ENCODE data around the gene CGRRF1.
A peak's percentile ranks its signal among the peaks of the same experiment; 100 is the strongest.

Gene CGRRF1

GRCh38 chr14:54501480-54501879 lies 8.2 kb upstream of the CGRRF1 start:
- no peaks in the 10 kb centered on the region for H3K36me3 ChIP-seq (ENCODE audit: control insufficient read depth in 5 of 5, insufficient read depth in 5 of 5, low read length in 5 of 5)
- H3K27ac ChIP-seq (ENCODE audit: low read depth, low read length) = no peak overlapping the region
- no peaks in the 10 kb centered on the region for H3K4me1 ChIP-seq (ENCODE audit: control insufficient read depth in 5 of 5, insufficient read depth in 5 of 5, low read length in 5 of 5)
- peaks cover 0 to 3% (median 0%) of the 10 kb centered on the region in 5 donors for H3K27me3 ChIP-seq (ENCODE audit: control insufficient read depth in 5 of 5, insufficient read depth in 4 of 5, low read length in 5 of 5)
- no peaks in the 10 kb centered on the region for H3K9me3 ChIP-seq (ENCODE audit: control insufficient read depth in 5 of 5, low read length in 5 of 5)
- no peak overlapping the region for H3K9ac ChIP-seq (ENCODE audit: low read length in 5 of 5)
- H3K4me3 ChIP-seq (ENCODE audit: low read depth in 1 of 5, low read length in 5 of 5) = no peak overlapping the region

GRCh38 chr14:54502602-54503001 lies 7.1 kb upstream of the CGRRF1 start:
- Histone ChIP-seq H3K4me3 (ENCODE audit: low read depth in 1 of 5, low read length in 5 of 5) (no peak overlapping the region), H3K27me3 (ENCODE audit: control insufficient read depth in 5 of 5, insufficient read depth in 4 of 5, low read length in 5 of 5) (peaks cover 0 to 3% (median 0%) of the 10 kb centered on the region in 5 donors), H3K9ac (ENCODE audit: low read length in 5 of 5) (no peak overlapping the region), H3K36me3 (ENCODE audit: control insufficient read depth in 5 of 5, insufficient read depth in 5 of 5, low read length in 5 of 5) (no peaks in the 10 kb centered on the region), H3K9me3 (ENCODE audit: control insufficient read depth in 5 of 5, low read length in 5 of 5) (no peaks in the 10 kb centered on the region), H3K27ac (ENCODE audit: low read depth, low read length) (no peak overlapping the region), H3K4me1 (ENCODE audit: control insufficient read depth in 5 of 5, insufficient read depth in 5 of 5, low read length in 5 of 5) (no peaks in the 10 kb centered on the region)

GRCh38 chr14:54503486-54503885 lies 6.2 kb upstream of the CGRRF1 start:
- H3K4me1 ChIP-seq (ENCODE audit: control insufficient read depth in 5 of 5, insufficient read depth in 5 of 5, low read length in 5 of 5) = no peaks in the 10 kb centered on the region
- H3K36me3 ChIP-seq (ENCODE audit: control insufficient read depth in 5 of 5, insufficient read depth in 5 of 5, low read length in 5 of 5) = no peaks in the 10 kb centered on the region
- no peaks in the 10 kb centered on the region for H3K9me3 ChIP-seq (ENCODE audit: control insufficient read depth in 5 of 5, low read length in 5 of 5)
- peaks cover 0 to under 1% (median 0%) of the 10 kb centered on the region in 5 donors for H3K27me3 ChIP-seq (ENCODE audit: control insufficient read depth in 5 of 5, insufficient read depth in 4 of 5, low read length in 5 of 5)
- H3K4me3 ChIP-seq (ENCODE audit: low read depth in 1 of 5, low read length in 5 of 5) = no peak overlapping the region
- H3K27ac ChIP-seq (ENCODE audit: low read depth, low read length) = no peak overlapping the region
- H3K9ac ChIP-seq (ENCODE audit: low read length in 5 of 5) = no peak overlapping the region

GRCh38 chr14:54512393-54512792 lies 2.7 kb downstream of the CGRRF1 start:
- H3K4me1 ChIP-seq (ENCODE audit: control insufficient read depth in 5 of 5, insufficient read depth in 5 of 5, low read length in 5 of 5) = peaks cover 5 to 24% (median 20%) of the 10 kb centered on the region in 5 donors
- H3K9me3 ChIP-seq (ENCODE audit: control insufficient read depth in 5 of 5, low read length in 5 of 5) = peaks cover 0 to 8% (median 6%) of the 10 kb centered on the region in 5 donors
- H3K9ac ChIP-seq (ENCODE audit: low read length in 5 of 5) = no peak overlapping the region
- H3K36me3 ChIP-seq (ENCODE audit: control insufficient read depth in 5 of 5, insufficient read depth in 5 of 5, low read length in 5 of 5) = peaks cover 0 to 3% (median 0%) of the 10 kb centered on the region in 5 donors
- no peak overlapping the region for H3K4me3 ChIP-seq (ENCODE audit: low read depth in 1 of 5, low read length in 5 of 5)
- no peaks in the 10 kb centered on the region for H3K27me3 ChIP-seq (ENCODE audit: control insufficient read depth in 5 of 5, insufficient read depth in 4 of 5, low read length in 5 of 5)
- H3K27ac ChIP-seq (ENCODE audit: low read depth, low read length) = no peak overlapping the region

GRCh38 chr14:54515670-54516069 lies 6.0 kb downstream of the CGRRF1 start:
- no peak overlapping the region for H3K9ac ChIP-seq (ENCODE audit: low read length in 5 of 5)
- peaks cover 0 to 8% (median 6%) of the 10 kb centered on the region in 5 donors for H3K9me3 ChIP-seq (ENCODE audit: control insufficient read depth in 5 of 5, low read length in 5 of 5)
- H3K4me1 ChIP-seq (ENCODE audit: control insufficient read depth in 5 of 5, insufficient read depth in 5 of 5, low read length in 5 of 5) = peaks cover 3 to 16% (median 9%) of the 10 kb centered on the region in 5 donors
- H3K36me3 ChIP-seq (ENCODE audit: control insufficient read depth in 5 of 5, insufficient read depth in 5 of 5, low read length in 5 of 5) = peaks cover 0 to 3% (median 0%) of the 10 kb centered on the region in 5 donors
- no peak overlapping the region for H3K4me3 ChIP-seq (ENCODE audit: low read depth in 1 of 5, low read length in 5 of 5)
- H3K27ac ChIP-seq (ENCODE audit: low read depth, low read length) = no peak overlapping the region
- H3K27me3 ChIP-seq (ENCODE audit: control insufficient read depth in 5 of 5, insufficient read depth in 4 of 5, low read length in 5 of 5) = no peaks in the 10 kb centered on the region

GRCh38 chr14:54516709-54517108 lies 7.0 kb downstream of the CGRRF1 start:
- H3K36me3 ChIP-seq (ENCODE audit: control insufficient read depth in 5 of 5, insufficient read depth in 5 of 5, low read length in 5 of 5) = peaks cover 0 to 3% (median 0%) of the 10 kb centered on the region in 5 donors
- H3K27me3 ChIP-seq (ENCODE audit: control insufficient read depth in 5 of 5, insufficient read depth in 4 of 5, low read length in 5 of 5) = no peaks in the 10 kb centered on the region
- H3K9me3 ChIP-seq (ENCODE audit: control insufficient read depth in 5 of 5, low read length in 5 of 5) = peaks cover 0 to 8% (median 6%) of the 10 kb centered on the region in 5 donors
- H3K4me3 ChIP-seq (ENCODE audit: low read depth in 1 of 5, low read length in 5 of 5) = no peak overlapping the region
- H3K9ac ChIP-seq (ENCODE audit: low read length in 5 of 5) = no peak overlapping the region
- H3K27ac ChIP-seq (ENCODE audit: low read depth, low read length) = no peak overlapping the region
- H3K4me1 ChIP-seq (ENCODE audit: control insufficient read depth in 5 of 5, insufficient read depth in 5 of 5, low read length in 5 of 5) = peaks cover 0 to 7% (median 1%) of the 10 kb centered on the region in 5 donors

GRCh38 chr14:54524410-54524809 lies 14.7 kb downstream of the CGRRF1 start:
- Histone ChIP-seq H3K9ac (ENCODE audit: low read length in 5 of 5) (no peak overlapping the region), H3K4me3 (ENCODE audit: low read depth in 1 of 5, low read length in 5 of 5) (no peak overlapping the region), H3K36me3 (ENCODE audit: control insufficient read depth in 5 of 5, insufficient read depth in 5 of 5, low read length in 5 of 5) (peaks cover 14 to 37% (median 31%) of the 10 kb centered on the region in 5 donors), H3K27ac (ENCODE audit: low read depth, low read length) (no peak overlapping the region), H3K27me3 (ENCODE audit: control insufficient read depth in 5 of 5, insufficient read depth in 4 of 5, low read length in 5 of 5) (no peaks in the 10 kb centered on the region), H3K4me1 (ENCODE audit: control insufficient read depth in 5 of 5, insufficient read depth in 5 of 5, low read length in 5 of 5) (no peaks in the 10 kb centered on the region), H3K9me3 (ENCODE audit: control insufficient read depth in 5 of 5, low read length in 5 of 5) (no peaks in the 10 kb centered on the region)

GRCh38 chr14:54528973-54529372 lies 19.3 kb downstream of the CGRRF1 start:
- no peaks in the 10 kb centered on the region for H3K27me3 ChIP-seq (ENCODE audit: control insufficient read depth in 5 of 5, insufficient read depth in 4 of 5, low read length in 5 of 5)
- no peak overlapping the region for H3K4me3 ChIP-seq (ENCODE audit: low read depth in 1 of 5, low read length in 5 of 5)
- no peak overlapping the region for H3K9ac ChIP-seq (ENCODE audit: low read length in 5 of 5)
- no peaks in the 10 kb centered on the region for H3K9me3 ChIP-seq (ENCODE audit: control insufficient read depth in 5 of 5, low read length in 5 of 5)
- H3K27ac ChIP-seq (ENCODE audit: low read depth, low read length) = no peak overlapping the region
- peaks cover 5 to 26% (median 21%) of the 10 kb centered on the region in 5 donors for H3K36me3 ChIP-seq (ENCODE audit: control insufficient read depth in 5 of 5, insufficient read depth in 5 of 5, low read length in 5 of 5)
- no peaks in the 10 kb centered on the region for H3K4me1 ChIP-seq (ENCODE audit: control insufficient read depth in 5 of 5, insufficient read depth in 5 of 5, low read length in 5 of 5)

- Histone ChIP-seq H3K27me3 (ENCODE audit: control insufficient read depth in 5 of 5, insufficient read depth in 4 of 5, low read length in 5 of 5) (no peaks in the 10 kb centered on the region), H3K36me3 (ENCODE audit: control insufficient read depth in 5 of 5, insufficient read depth in 5 of 5, low read length in 5 of 5) (peaks cover 4 to 22% (median 17%) of the 10 kb centered on the region in 5 donors), H3K4me3 (ENCODE audit: low read depth in 1 of 5, low read length in 5 of 5) (no peak overlapping the region), H3K9ac (ENCODE audit: low read length in 5 of 5) (no peak overlapping the region), H3K27ac (ENCODE audit: low read depth, low read length) (no peak overlapping the region), H3K4me1 (ENCODE audit: control insufficient read depth in 5 of 5, insufficient read depth in 5 of 5, low read length in 5 of 5) (no peaks in the 10 kb centered on the region), H3K9me3 (ENCODE audit: control insufficient read depth in 5 of 5, low read length in 5 of 5) (no peaks in the 10 kb centered on the region)
Observed at GRCh38 chr14:54529811-54530210, 20.1 kb downstream of the CGRRF1 start.

GRCh38 chr14:54532111-54533012 lies 22.7 kb downstream of the CGRRF1 start:
- peak overlapping the region in 1 of 5 donors; percentile 11 for H3K9ac ChIP-seq (ENCODE audit: low read length in 5 of 5)
- H3K9me3 ChIP-seq (ENCODE audit: control insufficient read depth in 5 of 5, low read length in 5 of 5) = no peaks in the 10 kb centered on the region
- H3K27ac ChIP-seq (ENCODE audit: low read depth, low read length) = no peak overlapping the region
- no peak overlapping the region for H3K4me3 ChIP-seq (ENCODE audit: low read depth in 1 of 5, low read length in 5 of 5)
- H3K36me3 ChIP-seq (ENCODE audit: control insufficient read depth in 5 of 5, insufficient read depth in 5 of 5, low read length in 5 of 5) = peaks cover 0 to 12% (median 6%) of the 10 kb centered on the region in 5 donors
- H3K27me3 ChIP-seq (ENCODE audit: control insufficient read depth in 5 of 5, insufficient read depth in 4 of 5, low read length in 5 of 5) = no peaks in the 10 kb centered on the region
- H3K4me1 ChIP-seq (ENCODE audit: control insufficient read depth in 5 of 5, insufficient read depth in 5 of 5, low read length in 5 of 5) = peaks cover 0 to 4% (median 0%) of the 10 kb centered on the region in 5 donors
